ENCODE measurements around the gene MAPKAPK5.
"Not testable (repeated sequence)": the region's sequence is repeated elsewhere in the genome, so short reads cannot be mapped to it uniquely, and the experiment has no call there.

The MAPKAPK5 gene

DNA sequence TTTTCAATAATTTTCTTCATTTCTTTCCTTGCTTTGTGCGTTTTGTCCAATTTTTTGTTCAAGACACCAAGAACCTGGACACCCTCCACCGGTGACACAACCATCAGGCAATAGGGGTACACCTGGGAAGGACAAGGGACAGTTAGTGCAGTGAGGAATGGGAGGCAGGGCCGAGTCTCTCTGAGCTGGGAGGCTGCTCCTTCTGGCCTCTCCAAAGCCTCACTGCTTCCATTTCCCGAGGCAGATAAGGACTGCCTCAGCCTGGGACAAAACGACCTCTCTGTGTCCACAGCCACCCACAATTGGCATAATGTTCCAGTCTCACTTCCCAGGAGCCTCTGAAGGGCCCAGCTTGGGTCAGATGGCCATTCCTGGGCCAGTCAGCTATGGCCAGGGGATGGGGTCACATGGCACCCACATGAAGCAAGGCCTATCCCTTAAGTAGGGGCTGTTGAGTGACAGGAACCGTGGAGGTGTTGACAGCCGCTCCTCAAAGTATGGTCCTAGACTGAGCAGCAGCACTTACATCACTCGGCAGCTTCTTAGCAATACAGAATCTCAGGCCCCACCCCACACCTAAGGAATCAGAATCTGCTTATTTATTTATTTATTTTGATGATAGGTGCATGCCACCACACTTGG lies 13.6 kb upstream of the MAPKAPK5 start:
- no peak for DNase-seq (ENCODE audit: low read depth)

DNA sequence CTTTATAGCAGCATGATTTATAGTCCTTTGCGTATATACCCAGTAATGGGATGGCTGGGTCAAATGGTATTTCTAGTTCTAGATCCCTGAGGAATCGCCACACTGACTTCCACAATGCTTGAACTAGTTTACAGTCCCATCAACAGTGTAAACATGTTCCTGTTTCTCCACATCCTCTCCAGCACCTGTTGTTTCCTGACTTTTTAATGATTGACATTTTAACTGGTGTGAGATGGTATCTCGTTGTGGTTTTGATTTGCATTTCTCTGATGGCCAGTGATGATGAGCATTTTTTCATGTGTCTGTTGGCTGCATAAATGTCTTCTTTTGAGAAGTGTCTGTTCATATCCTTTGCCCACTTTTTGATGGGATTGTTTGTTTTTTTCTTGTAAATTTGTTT lies 12.4 kb upstream of the MAPKAPK5 start:
- DNase-seq (ENCODE audit: low read depth) = not testable (repeated sequence)

DNA sequence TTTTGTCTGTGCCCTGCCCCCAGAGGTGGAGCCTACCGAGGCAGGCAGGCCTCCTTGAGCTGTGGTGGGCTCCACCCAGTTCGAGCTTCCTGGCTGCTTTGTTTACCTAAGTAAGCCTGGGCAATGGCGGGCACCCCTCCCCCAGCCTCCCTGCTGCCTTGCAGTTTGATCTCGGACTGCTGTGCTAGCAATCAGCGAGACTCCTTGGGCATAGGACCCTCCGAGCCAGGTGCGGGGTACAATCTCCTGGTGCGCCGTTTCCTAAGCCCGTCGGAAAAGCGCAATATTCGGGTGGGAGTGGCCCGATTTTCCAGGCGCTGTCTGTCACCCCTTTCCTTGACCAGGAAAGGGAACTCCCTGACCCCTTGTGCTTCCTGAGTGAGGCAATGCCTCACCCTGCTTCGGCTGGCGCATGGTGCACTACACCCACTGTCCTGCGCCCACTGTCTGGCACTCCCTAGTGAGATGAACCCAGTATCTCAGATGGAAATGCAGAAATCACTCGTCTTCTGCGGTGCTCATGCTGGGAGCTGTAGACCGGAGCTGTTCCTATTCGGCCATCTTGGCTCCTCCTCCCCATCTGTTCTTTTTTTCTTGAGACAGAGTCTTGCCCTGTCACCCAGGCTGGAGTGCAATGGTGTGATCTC lies 7.2 kb upstream of the MAPKAPK5 start:
- not testable (repeated sequence) for DNase-seq (ENCODE audit: low read depth)

DNA sequence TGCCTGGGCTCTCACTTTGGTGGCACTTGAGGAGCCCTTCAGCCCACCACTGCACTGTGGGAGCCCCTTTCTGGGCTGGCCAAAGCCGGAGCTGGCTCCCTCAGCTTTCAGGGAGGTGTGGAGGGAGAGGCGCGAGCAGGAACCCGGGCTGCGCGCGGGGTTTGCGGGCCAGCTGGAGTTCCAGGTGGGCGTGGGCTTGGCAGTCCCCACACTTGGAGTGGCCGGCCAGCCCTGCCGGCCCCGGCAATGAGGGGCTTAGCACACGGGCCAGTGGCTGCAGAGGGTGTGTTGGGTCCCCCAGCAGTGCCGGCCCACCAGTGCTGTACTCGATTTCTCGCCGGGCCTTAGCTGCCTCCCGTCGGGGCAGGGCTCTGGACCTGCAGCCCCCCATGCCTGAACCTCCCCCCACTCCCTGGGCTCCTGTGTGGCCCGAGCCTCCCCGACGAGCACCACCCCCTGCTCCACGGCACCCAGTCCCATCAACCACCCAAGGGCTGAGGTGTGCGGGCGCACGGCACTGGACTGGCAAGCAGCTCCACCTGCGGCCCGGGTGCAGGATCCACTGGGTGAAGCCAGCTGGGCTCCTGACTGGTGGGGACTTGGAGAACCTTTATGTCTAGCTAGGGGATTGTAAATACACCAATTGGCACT lies 6.4 kb upstream of the MAPKAPK5 start:
- not testable (repeated sequence) for DNase-seq (ENCODE audit: low read depth)

DNA sequence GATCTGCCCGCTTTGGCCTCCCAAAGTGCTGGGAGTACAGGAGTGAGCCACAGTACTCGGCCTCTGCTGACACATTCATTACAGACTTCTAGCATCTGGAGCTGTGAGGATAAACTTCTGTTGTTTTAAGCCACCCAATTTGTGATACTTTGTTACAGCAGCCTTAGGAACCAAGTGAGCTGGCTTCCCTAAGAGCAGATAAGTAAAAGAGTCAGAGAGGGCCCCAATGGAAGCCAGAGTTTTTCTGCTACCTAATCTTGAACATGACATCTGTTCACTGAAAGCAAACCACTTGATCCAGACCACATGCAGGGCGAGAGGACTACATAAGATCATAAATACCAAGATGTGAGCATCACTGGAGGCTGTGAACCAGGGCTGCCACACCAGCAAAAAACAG lies 3.7 kb upstream of the MAPKAPK5 start:
- no peak for DNase-seq (ENCODE audit: low read depth)

DNA sequence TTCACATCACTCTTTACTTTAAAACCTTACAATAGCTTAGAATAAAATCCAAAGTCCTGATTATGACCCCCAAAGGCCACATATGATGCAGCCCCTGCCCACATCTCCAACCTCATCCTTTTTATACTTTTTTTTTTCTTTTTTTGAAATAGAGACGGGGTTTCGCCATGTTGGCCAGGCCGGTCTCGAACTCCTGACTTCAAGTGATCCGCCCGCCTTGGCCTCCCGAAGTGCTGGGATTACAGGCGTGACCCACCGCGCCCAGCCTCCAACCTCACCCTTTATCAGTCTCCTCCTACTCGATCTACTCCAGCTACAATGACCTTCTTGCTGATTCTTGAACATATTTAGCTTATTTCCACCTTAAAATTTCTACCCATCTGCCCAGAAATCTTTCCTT lies 1.2 kb upstream of the MAPKAPK5 start:
- DNase-seq (ENCODE audit: low read depth) = no peak

DNA sequence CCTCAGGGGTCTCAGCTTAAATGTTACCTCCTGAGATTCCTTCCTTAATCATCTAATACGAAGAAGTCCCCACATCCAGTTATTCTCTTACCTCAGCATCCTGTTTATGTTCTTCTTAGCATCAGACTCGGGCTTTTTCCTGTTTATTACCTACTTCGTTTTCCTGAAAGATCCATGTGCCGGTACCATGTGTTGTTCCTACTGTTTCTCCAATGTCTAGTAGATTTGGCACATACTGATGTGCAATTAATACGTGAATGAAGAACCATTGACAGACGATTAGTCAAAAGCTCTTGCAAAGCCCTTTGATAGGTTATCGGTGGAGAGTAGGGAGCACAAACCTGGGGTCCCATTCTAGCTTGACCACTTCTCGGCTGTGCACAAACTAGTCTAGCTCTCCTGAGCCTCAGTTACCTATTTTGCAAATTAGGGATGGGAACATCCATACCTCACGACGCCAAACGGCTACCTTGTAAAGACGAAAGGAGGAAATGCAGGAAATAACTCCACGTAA lies 735 bp upstream of the MAPKAPK5 start:
- no peak for DNase-seq (ENCODE audit: low read depth)

DNA sequence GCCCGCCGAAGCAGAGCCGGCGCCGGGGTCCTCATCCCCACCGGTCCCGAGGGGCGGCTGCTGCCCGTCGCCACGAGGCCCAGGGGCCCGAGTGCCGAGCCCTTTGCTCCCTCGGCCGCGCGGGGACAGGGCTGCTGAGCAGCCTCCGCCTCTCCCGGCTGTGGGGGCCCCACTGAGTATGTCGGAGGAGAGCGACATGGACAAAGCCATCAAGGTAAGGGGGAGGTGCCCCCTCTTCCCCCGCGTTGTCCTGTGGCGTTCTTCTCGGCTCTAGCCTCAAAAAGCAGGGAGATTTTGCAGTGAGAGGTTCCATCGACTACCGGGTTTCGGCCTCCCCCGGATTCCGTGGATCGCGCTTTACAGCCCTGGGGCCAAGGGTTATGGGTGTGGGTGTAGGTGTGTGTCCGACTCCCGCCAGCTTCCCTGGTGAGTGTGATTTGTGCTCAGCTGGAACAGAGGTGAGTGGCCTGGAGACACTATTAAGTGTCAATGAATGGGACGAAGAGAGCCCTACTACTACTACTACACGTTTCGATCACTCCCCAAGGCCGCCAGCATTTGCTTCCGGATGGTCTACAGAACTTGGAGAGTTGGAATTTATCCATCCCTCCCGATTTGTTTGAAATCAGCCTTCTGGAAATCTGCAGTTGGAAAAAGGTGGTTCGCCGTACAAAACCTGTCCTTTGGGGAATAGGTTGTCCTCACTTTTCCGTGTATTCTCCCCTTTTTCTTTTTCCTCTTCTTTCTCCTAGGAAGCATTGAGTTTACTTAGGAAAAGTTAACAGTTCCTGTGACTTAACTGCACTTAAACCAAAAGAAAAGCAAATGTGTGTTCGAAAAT lies 748 bp downstream of the MAPKAPK5 start:
- DNase-seq (ENCODE audit: low read depth) = no peak

DNA sequence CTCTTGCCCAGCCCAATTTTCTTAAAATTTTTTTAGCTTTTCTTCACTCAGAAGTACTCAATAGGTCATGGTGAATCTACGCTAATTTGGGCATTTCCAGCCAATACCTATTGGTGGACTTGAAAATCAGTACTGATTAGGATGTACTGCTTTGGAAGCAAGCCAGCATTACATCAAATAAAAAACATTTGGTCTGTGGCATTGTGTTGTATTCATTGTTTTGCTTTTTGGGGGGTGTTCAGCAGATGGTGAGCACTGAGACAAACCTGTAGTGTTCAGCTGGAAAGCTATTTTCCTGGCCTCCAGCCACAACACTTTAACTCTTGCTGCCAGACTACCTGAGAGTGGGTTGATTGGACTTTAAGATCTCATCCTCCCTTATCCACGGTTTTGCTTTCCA lies 4.0 kb downstream of the MAPKAPK5 start:
- DNase-seq (ENCODE audit: low read depth) = no peak

DNA sequence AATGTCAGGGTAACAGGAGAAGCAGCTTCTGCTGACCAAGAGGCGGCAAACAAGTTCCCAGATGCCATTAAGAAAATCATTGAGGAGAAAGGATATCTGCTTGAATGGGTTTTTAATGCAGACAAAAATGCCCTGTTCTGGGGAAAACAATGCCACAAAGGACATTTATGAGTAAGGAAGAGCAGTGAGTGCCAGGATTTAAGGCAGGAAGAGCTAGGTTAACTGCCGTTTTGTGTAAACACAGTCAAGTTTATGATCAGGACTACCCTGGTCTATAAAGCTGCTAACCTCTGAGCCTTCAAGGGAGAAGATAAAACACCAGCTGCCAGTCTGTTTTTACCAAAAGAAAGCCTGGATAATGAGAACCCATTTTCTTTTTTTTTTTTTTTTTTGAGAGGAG lies 8.5 kb downstream of the MAPKAPK5 start:
- DNase-seq (ENCODE audit: low read depth) = no peak

DNA sequence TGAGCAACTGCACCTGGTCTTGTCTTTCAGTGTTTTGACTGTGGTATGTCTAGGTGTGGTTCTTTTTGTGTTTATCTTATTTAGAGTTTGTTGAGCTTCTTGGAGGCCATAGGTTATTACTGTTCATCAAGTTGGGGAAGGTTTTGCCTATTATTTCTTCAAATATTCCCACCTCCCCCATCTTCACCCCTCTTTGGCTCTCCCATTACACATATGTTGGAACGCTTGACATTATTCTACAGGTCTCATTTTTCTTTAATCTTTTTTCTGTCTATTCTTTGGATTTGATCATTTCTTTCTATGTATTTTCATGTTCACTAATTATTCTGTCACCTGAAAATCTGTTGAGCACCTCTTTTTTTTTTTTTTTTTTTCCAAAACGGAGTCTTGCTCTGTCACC lies 16.2 kb downstream of the MAPKAPK5 start:
- DNase-seq (ENCODE audit: low read depth) = no peak

DNA sequence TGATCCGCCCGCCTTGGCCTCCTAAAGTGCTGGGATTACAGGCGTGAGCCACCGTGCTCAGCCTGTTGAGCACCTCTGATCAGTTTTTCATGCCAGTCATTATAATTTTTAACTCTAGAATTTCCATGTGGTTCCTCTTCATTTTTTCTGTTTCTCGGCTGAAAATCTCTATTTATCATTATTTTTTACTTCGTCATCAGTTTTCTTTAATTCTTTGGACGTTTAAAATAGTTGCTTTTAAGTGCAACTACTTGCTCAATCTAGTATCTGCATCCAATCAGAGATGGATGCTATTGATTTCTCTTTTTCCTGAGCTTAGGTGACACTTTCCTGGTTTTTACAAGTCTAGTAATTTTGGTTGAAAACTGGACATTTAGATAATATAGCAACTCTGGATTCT lies 16.8 kb downstream of the MAPKAPK5 start:
- DNase-seq (ENCODE audit: low read depth) = no peak

DNA sequence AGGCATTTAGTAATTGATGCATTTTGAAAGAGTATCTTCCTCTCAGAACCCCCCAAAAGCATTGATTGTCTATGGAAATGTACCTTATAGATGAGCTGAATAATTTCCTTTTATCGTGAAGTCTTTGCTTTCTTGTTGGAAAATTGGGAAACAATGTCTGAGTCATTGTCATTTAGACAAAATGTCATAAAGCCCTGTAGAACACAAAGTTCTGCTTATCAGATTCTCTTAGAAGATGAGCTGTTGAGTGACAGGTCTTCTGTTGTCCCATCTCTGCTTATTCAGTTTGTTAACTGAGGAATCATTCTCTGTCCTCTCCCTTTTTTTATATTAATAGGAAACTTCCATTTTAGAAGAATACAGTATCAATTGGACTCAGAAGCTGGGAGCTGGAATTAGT lies 22.9 kb downstream of the MAPKAPK5 start:
- DNase-seq (ENCODE audit: low read depth) = no peak

DNA sequence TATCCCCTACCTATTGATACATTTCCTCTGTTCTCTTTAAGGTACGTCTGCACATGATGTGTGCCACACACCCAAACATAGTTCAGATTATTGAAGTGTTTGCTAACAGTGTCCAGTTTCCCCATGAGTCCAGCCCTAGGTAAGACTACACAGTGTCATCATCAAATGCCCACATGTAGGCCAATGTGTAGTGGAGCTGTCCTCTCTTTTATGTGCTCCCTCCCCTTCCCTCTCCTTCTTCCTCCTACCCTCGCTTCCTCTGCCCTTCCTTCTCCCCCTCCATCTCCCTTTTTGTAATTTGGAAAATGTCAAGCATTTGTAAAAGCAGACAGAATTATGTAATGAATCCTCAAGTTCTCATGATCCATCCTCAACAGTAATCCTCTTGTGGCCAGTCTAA lies 25.5 kb downstream of the MAPKAPK5 start:
- DNase-seq (ENCODE audit: low read depth) = no peak

DNA sequence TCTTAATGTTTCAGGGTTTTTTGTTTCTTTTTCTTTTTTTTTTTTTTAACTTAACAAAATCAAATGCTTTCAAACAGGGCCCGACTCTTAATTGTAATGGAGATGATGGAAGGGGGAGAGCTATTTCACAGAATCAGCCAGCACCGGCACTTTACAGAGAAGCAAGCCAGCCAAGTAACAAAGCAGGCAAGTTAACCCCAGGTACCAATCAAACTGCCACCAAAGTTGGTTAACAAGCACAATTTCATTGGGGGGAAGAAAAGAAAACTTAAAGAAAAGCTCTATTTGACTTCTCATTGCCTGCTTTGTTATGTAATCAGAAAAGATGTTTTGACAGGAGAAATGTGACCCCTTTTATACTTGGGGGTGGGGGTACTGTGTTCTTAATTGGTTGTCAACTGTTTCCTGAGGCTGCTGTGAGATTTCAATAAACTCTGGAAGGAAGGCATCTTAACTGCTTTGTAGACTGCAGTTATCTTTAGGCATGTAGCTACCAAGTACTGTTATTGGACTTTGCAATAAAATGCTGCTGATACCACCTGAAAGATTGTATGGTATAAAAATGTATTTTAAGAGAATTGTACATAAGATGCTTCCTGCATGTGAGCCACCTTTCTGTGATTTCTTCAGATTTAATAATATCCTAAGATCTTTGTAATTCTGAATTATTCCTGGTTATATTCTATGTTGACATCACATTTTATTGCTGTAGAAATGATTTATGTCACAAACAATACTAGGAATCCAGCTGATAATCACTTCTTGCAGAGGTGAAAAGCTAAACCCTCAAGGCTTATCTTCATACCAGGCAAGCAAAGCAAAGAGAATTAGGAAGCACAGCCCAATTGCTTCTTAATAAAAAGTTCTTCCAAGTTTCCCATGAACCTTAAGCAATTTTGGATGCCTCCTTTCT lies 26.9 kb downstream of the MAPKAPK5 start:
- no peak for DNase-seq (ENCODE audit: low read depth)

DNA sequence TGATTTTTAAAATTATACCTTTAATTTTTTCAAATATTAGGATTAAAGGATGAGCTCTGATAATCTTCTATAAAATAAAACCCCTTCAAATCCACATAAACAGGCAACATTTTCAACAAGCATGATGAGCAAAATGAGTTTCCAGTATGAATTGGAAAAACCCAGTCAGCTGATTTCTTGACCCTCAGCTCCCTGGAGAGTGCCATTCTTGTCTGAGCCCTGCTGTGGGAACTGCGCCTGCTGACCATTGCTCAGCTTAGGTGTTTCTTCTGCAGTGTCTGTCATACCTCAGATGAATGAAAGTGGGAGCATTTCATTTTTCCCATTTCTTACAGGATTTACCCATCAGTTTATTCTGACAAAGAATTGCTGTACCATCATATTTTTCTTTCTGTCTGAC lies 27.6 kb downstream of the MAPKAPK5 start:
- no peak for DNase-seq (ENCODE audit: low read depth)

DNA sequence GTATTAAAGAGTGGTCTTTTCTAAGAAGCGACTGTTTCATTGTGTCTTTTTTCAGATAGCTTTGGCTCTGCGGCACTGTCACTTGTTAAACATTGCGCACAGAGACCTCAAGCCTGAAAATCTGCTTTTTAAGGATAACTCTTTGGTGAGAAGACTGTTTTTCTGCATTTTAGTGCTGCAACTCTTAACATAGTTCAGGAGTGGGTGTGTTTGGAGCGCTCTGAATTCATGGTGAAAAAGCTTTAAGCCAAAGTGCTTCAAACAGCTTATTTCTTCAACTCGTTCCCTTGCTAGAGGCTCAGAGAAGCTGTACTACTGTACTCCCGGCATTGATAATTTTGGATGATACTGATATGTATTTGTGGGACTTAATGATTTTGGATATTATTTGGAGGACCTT lies 28.2 kb downstream of the MAPKAPK5 start:
- DNase-seq (ENCODE audit: low read depth) = no peak

DNA sequence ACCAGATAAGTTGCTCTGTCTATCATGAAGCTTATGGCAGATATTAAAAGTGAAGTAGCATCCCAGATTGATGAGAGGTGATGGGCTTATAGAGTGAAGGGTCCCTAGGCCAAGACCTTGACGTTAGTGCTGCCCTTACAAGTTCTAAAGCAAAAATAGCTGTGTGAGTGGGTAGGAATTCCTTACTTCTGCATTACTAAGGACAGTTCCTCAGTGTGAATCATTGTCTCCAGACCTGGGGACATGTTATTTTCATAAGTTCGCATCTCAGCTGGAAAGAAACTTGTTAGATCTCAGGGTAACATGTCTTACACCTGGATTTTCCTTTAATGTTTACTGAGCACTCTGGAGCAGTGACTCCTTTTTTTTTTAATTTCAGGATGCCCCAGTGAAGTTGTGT lies 28.7 kb downstream of the MAPKAPK5 start:
- no peak for DNase-seq (ENCODE audit: low read depth)

DNA sequence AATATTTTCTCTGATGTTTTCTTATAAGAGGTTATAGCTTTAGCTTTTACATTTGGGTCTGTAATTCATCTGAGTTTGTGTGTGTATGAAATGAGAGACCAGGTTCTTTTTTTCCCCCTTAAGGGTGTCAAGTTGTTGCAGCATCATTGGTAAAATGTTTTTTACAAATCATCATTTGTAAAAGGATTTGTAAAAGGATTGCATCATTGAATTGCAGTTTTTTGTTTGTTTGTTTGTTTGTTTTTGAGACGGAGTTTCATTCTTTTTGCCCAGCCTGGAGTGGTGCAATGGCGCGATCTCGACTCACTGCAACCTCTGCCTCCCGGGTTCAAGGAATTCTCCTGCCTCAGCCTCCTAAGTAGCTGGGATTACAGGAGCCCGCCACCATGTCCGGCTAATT lies 31.1 kb downstream of the MAPKAPK5 start:
- DNase-seq (ENCODE audit: low read depth) = no peak

DNA sequence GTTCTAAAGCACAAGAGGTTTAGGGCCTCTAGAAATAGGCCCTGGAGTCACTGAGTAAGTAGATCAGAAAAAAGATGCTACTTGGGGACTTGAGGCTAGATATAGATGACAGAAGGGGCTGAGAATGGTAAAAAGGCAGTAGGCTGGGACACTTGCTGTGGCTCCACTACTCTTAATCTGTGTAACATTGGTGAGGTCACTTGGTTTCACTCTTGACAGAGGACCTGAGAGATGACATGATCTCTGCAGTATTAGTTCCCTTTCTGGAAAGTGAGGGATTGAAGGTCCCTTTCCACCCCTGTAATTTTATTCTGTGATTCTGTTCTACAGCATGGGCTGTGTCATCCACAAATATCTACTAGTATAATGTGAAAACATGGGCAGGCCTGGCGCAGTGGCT lies 39.7 kb downstream of the MAPKAPK5 start:
- no peak for DNase-seq (ENCODE audit: low read depth)
